NCI-H524 (cell line): Measurements from ENCODE around the gene KBTBD8.

Experiments
- DNase-seq, 2 experiments: peaks; one replicate each; lab custom pipeline; 2025; lab: John Stamatoyannopoulos, UW

The KBTBD8 gene

GRCh38 chr3:67044295-67044694, 46.2 kb downstream of the KBTBD8 start:
- no peak for DNase-seq

GRCh38 chr3:67044955-67045354, 46.8 kb downstream of the KBTBD8 start:
- DNase-seq, result no peak

GRCh38 chr3:67045711-67046465, 47.8 kb downstream of the KBTBD8 start:
- no peak for DNase-seq

DNA sequence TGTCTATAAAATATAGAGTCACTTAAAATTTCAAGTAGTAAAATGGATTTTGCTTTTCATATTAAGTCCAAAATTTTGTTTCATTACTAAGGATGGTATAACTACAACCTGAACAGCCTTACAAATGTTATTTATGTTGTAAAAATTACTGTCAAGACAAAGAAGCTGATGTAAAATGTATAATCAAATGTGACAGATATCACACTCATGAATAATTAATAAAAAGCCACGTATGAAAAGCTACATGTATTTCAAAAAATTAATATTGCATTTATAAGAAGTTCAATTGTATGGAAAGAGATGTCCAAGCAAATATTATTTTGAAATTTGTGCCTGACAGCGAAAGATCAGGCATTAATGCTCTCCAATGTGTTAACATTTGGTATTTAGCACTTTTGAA, 48.9 kb downstream of the KBTBD8 start:
- DNase-seq, result no peak

DNA sequence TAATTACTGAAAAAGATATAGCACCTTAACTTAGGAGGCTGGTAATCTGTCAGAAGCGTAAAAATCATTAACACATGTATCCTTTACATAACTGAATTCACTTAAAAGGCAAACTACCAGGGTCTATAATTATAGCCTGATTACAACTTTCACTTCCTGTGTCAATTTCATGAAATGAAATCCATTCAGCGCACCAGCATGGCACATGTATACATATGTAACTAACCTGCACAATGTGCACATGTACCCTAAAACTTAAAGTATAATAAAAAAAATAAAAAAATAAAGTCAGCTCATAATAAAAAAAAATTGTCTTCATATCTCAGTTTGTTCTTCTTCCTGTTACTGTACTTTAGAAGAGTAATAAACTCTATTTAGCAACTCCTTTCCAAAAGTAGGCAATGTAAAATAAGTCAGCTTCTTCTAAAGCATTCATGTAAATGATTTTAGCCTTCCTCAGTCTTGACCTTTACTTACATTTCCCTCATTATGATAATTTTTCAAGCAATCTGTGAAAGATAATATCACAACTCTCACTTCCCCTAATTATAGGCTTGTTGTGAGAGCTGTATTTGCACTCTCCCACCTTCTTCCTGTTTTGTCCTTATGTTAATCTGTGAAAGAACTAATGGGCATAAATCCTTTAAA, 50.1 kb downstream of the KBTBD8 start:
- DNase-seq, result no peak

GRCh38 chr3:67048715-67049074, 50.6 kb downstream of the KBTBD8 start:
- no peak for DNase-seq

DNA sequence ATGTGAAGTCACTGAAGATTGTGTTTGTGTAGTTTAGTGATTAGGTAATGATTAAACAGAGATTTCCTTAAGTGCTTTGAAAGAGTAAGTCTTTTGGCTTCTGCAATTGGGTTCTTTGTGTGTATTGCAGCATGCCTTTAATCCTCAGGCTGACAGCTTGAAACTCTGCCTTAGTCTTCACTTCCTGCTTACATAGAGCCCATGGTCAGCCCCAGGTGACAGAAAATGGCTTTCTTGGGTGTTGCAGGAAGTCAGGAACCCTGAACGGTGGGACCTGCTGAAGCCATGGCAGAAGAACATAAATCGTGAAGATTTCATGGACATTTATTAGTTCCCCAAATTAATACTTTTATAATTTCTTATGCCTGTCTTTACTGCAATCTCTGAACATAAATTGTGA, 61.3 kb downstream of the KBTBD8 start:
- DNase-seq, result no peak
